Mesodermal cell (in vitro differentiated cells): Measurements from ENCODE around the gene CLIP1.
A peak's percentile ranks its signal among the peaks of the same experiment; 100 is the strongest.

ENCODE experiments used
- H3K27ac ChIP-seq: 2 replicates; pipeline ENCODE4 v1.7.0; 2013; ENCODE audit warnings: mild to moderate bottlenecking, low read depth, low read length, moderate library complexity; ENCODE audit not compliant: severe bottlenecking
- H3K36me3 ChIP-seq: 2 replicates; pipeline ENCODE4 v1.7.1; 2013; ENCODE audit warnings: mild to moderate bottlenecking, low read length, moderate library complexity; ENCODE audit not compliant: control insufficient read depth, insufficient read depth
- H3K4me1 ChIP-seq: one replicate; pipeline ENCODE4 v1.7.1; 2013; ENCODE audit warnings: mild to moderate bottlenecking, low read length; ENCODE audit not compliant: insufficient read depth, control insufficient read depth, poor library complexity, severe bottlenecking
- H3K4me3 ChIP-seq: 2 replicates; pipeline ENCODE4 v1.7.0; 2013; ENCODE audit warnings: low read length, control low read depth, mild to moderate bottlenecking; ENCODE audit not compliant: insufficient read depth, poor library complexity, severe bottlenecking; ENCODE audit errors: extremely low read depth
- H3K9me3 ChIP-seq: 2 replicates; pipeline ENCODE4 v1.7.1; 2013; ENCODE audit warnings: mild to moderate bottlenecking, low read length, moderate library complexity; ENCODE audit not compliant: control insufficient read depth
- WGBS, 2 experiments: methylation state at CpG; one replicate each; pipeline ENCODE4 v1.1.5; 2013; ENCODE audit warnings: missing lambda C conversion rate in 2 of 2; ENCODE audit not compliant: insufficient coverage in 2 of 2; 5-methylcytosine and 5-hydroxymethylcytosine counted together

CLIP1 gene

DNA sequence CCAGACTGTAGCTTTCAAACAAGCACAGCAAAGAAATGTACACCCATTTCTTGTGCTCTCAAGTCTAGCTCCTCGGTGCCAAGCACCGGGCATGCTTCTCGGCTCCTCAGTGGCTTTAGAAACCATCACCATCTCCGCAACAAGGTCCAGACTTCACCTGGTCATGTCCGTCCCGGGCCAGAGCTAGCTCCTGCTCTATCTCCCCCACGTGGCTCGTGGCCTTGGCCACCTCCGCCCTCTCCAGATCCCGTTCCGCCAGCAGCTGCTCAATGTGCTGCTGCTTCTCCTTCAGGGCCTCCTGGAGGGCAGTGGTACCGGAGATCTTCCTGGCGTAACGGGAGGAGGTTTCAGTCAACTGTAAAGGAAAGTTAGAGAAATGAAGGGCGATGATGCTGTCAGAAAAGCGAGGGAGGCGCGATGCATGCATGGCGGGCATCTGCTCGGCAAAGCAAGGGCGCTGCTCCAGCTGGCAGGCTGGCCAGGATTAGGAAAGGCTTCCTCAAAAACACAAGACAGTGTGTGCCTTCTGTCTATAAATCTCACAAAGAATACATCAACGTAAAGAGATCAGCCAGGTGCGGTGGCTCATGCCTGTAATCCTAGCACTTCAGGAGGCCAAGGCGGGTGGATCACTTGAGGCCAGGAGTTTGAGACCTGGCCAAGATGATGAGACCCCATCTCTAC, 67.4 kb downstream of the CLIP1 start:
- no peaks in the 10 kb centered on the region for H3K4me1 ChIP-seq
- no peak overlapping the region for H3K27ac ChIP-seq
- peaks cover 68% of the 10 kb centered on the region for H3K36me3 ChIP-seq
- 96 to 97% methylated on average over 21 to 24 of the region's 24 CpGs for WGBS, 2 experiments
- H3K9me3 ChIP-seq: no peaks in the 10 kb centered on the region
- no peak overlapping the region for H3K4me3 ChIP-seq

DNA sequence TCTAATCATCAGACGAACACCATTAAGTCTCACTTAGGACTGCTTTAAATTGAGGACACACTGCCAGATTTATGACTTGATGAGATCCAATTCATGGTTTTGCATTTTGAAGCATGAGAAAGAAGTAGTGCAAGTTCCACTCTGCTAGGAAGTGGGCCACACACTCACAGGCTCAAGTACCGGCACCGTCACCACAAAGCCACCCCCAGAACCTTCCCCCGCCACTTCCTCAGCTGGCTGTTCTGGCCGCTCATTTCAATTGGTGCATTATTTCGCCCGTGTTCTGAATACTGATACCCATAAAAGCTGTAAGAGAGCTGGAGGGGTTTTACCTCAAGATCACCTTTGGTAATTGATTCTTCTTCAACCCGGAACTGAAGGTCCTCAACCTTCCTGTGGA, 70.1 kb downstream of the CLIP1 start:
- H3K27ac ChIP-seq: no peak overlapping the region
- WGBS, 2 experiments: 98 to 100% methylated on average over 1 to 7 of the region's 8 CpGs
- H3K36me3 ChIP-seq: peaks cover 56% of the 10 kb centered on the region
- H3K4me1 ChIP-seq: no peaks in the 10 kb centered on the region
- no peak overlapping the region for H3K4me3 ChIP-seq
- H3K9me3 ChIP-seq: no peaks in the 10 kb centered on the region

DNA sequence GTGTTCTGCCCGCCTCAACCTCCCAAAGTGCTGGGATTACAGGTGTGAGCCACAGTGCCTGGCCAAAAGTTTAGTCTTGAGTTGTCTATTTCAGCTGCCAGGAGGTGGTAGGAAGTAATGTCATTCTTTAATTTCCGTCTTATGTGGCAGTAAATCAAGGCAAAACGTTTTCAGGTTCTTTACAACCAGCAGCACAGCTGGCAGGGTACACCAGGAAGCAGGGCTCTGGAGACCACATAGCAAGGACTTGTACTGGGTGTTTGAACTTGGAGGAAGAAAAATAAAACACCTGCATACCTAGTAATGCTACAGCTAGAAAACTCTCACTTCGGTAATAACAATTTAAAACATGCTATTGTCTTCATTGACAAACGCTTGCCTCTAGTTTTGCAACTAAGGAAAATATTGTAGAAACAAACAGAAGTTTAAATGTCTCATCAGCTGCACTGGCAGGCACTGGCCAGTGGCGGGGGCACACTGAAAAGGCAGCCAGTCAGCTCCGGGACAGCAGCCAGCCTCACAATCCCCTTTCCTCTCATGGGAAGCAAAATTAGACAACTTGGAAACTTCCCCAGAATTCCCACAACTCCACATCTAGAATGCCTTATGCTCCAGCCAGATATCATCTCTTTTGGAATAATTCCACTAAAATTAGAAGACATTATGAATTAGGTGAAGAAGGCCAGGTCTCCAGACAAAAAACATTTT, 72.2 kb downstream of the CLIP1 start:
- H3K4me1 ChIP-seq: no peaks in the 10 kb centered on the region
- no peaks in the 10 kb centered on the region for H3K9me3 ChIP-seq
- WGBS, 2 experiments: 90 to 100% methylated on average over 2 to 5 of the region's 7 CpGs
- peaks cover 54% of the 10 kb centered on the region for H3K36me3 ChIP-seq
- H3K4me3 ChIP-seq: no peak overlapping the region
- H3K27ac ChIP-seq: no peak overlapping the region

GRCh38 chr12:122349078-122349477, 73.4 kb downstream of the CLIP1 start:
- 97 to 100% methylated on average over 4 of the region's 4 CpGs for WGBS, 2 experiments

DNA sequence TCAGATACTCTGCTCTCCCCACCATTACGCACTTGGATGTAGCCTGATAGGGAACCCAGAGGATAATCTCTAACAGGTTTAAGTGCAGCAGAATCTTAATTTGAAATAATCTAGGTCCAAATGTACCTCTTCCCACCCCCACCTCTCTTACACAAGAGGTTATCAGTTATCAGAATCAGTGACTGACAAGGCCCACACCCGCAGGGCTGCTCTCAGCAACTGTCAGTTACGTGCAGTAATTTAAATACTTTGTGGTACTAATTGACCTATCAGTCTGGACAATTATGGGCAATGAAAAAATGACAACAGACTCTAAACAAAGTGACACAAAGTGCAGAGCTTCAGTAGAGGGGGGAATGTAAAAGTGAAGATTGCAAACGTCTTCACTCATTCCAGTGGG, 74.0 kb downstream of the CLIP1 start:
- Histone ChIP-seq H3K4me1 (no peaks in the 10 kb centered on the region), H3K9me3 (no peaks in the 10 kb centered on the region), H3K27ac (no peak overlapping the region), H3K36me3 (peaks cover 38% of the 10 kb centered on the region), H3K4me3 (no peak overlapping the region)
- 94% methylated on average over 3 of the region's 4 CpGs; no CpG with 5 or more reads in 1 of the 2 experiments for WGBS, 2 experiments

More at GRCh38 chr12:122349078-122349477, 73.4 kb downstream of the CLIP1 start:
- H3K27ac ChIP-seq: no peak overlapping the region
- no peaks in the 10 kb centered on the region for H3K4me1 ChIP-seq
- H3K9me3 ChIP-seq: no peaks in the 10 kb centered on the region
- H3K36me3 ChIP-seq: peaks cover 41% of the 10 kb centered on the region
- no peak overlapping the region for H3K4me3 ChIP-seq

DNA sequence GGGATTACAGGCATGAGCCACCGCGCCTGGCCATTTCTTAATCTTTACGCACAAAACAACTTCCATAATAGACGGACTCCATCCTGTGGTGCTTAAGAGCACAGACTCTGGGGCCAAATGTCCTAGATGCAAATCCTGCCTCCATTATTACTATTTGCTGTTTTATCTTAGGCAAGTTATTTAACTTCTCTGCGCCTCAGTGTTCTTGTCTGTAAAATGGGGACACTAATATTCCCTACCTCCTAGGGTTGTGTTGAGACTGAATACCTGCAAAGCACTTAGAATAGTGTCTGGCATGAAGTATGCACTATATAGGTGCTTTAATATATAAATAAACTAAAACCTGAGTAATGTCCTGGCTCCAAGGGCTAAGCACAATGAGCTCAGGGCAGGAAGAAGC, 76.4 kb downstream of the CLIP1 start:
- Histone ChIP-seq H3K9me3 (no peaks in the 10 kb centered on the region), H3K27ac (no peak overlapping the region), H3K36me3 (peaks cover 28% of the 10 kb centered on the region), H3K4me1 (peaks cover 4% of the 10 kb centered on the region), H3K4me3 (no peak overlapping the region)
- 89 to 100% methylated on average over 1 to 2 of the region's 5 CpGs for WGBS, 2 experiments

- peaks cover 4% of the 10 kb centered on the region for H3K4me1 ChIP-seq
- H3K36me3 ChIP-seq: peaks cover 18% of the 10 kb centered on the region
Measured at GRCh38 chr12:122345042-122345441, 77.4 kb downstream of the CLIP1 start.

DNA sequence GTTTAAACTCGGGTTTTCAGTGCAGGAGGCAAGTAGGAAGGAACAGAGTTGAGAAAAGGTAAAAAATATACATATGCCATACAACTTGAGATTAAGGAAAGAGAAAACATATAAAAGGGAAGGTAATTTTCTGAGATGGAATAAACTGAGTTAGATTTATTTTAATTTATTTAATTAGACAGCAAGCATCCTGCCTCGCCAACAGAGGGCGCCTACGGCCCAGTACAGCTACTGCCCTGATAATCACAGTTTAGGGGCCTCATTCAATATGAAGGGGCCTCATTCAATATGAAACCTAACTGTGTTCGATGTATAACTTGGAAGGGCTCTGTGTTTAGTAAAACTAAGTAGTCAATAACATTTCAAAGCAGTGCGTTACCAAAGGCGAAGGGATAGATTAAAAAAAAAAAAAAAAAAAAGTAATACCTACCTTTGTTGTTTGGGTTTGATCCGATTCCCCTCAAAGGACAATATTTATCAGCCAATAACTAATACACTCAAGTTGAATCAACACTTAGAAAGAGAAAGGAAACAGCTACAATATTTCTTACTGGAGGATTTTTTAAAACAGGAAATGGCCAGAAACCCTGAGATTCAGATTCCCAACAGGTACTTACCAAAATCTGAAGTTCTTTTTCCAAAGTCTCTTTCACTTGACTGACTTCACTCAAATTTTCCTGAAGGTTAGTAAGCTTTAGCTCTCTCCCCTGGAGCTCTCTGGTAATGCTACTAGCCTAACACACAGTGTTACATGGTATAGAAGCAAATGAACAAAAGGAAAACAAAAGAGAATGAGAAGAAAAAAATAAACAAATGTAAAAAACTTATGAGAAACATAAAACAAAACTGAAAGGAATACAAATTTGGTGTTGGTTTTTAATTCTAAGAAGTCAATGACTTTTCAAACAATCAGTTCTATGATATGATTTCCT, 86.2 kb downstream of the CLIP1 start:
- no peaks in the 10 kb centered on the region for H3K4me1 ChIP-seq
- no peaks in the 10 kb centered on the region for H3K9me3 ChIP-seq
- peaks cover 46% of the 10 kb centered on the region for H3K36me3 ChIP-seq
- H3K27ac ChIP-seq: peak overlapping the region; percentile 60
- 20% methylated on average over 2 of the region's 8 CpGs; no CpG with 5 or more reads in 1 of the 2 experiments for WGBS, 2 experiments
- no peak overlapping the region for H3K4me3 ChIP-seq

More at GRCh38 chr12:122345042-122345441, 77.4 kb downstream of the CLIP1 start:
- 86 to 100% methylated on average over 1 of the region's 2 CpGs for WGBS, 2 experiments
- H3K9me3 ChIP-seq: no peaks in the 10 kb centered on the region
- H3K27ac ChIP-seq: no peak overlapping the region
- no peak overlapping the region for H3K4me3 ChIP-seq

GRCh38 chr12:122333142-122334087, 89.1 kb downstream of the CLIP1 start:
- H3K36me3 ChIP-seq: peaks cover 63% of the 10 kb centered on the region

More at GRCh38 chr12:122333142-122334087, 89.1 kb downstream of the CLIP1 start:
- WGBS, 2 experiments: 95 to 97% methylated on average over 9 to 10 of the region's 14 CpGs
- Histone ChIP-seq H3K9me3 (no peaks in the 10 kb centered on the region), H3K27ac (no peak overlapping the region), H3K4me1 (peaks cover 4% of the 10 kb centered on the region), H3K4me3 (no peak overlapping the region)
